Activated T-helper 1 cell treated with anti-CD3 and anti-CD28 coated beads, Interleukin-2, amount 50 U/mL, for 16 hours (primary cell): ENCODE data around the gene CEP350.

Source experiments
- DNase-seq, 2 donors: peaks; one replicate each; pipeline ENCODE4 v3.0.0-alpha.2; 2020; ENCODE audit warnings: low read depth in 1 of 2, low spot score in 1 of 2

The CEP350 gene

DNA sequence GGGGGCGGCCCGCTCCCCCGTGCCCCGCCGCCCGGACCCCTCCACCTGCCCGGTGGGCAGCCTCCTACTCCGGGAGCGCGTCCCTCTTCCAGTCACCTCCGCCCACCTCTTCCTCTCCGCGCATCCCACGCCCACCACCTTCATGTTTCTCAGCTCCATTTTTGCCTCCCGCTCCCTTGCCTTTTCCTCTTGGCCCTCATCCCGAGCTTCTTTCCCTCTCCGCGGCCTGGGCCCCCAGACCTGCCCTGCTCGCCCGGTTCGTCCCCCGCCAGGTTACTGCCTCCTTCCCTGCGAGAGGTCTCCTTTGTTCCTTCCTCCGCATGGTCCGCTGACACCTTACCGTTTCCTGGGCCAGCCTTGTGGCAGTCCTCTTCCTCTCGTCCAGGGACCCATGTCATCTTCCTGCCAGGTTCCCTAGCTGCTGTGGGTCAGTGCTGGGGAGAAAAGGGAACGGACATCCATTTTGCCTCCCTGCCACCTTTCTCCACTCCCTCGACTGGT, 200.6 kb downstream of the CEP350 start:
- DNase-seq, result no peak

DNA sequence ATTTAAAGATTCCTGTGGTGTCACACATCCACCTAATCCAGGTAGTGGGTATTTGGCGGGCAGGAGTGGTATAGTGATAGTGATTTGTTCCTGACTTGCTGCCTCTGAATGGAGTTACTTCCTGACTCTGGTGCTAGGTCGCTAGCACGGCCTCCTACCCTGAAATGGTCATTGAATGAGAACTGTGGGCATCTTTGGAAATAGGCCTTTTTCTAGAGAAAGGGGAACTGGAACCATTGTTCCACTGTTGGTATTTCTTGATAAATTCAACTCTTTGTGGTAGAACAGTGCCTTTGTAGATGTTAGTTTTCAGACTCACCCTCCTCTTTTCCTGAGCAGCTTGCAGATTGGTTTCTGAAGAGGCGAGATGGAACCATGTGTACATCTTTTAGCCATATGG, 201.6 kb downstream of the CEP350 start:
- DNase-seq, result no peak

DNA sequence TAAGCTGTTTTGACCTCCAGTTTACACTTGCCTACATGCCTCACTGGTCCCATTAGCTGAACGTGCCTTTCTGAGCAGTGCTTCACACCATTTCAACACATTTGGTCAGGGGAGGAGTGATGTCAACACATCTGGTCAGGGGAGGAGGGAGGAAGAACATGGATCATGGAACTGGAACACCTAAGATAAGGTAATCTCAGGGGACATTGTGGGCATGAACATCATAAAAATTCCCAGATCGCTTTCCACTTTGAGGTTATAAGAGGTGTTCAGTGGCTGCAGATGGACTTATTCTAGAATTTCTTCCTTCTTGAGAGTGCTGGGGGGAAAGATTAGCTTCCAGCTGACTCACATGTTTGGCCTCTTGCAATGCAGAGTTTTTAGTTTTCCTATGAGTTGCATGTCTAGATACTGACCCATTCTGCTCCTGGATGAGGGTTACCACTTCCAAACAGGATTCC, 202.1 kb downstream of the CEP350 start:
- DNase-seq, result no peak

GRCh38 chr1:180157108-180157507, 202.5 kb downstream of the CEP350 start:
- no peak for DNase-seq

DNA sequence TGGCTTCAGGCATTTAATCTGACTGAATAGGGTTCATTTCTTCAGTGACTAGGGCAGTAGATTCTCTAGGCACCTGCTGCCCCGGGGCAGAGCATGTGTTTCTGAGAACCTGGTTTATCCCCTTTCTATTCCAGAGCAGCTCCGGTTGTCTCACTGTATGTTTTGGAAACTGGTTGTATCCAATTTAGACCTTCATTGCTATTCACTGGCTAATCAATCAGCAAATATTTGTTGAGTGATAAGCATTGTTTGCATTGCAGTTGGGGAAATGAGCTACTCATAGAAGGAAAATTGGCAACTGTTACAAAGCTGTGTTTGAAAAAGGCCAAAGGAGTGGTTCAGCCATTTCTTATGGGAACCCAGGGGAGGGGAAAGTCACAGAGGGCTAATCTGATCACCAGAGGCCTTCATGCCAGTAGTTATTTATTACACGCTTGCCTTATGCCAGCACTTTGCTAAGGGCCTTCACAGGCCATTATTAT, 203.0 kb downstream of the CEP350 start:
- DNase-seq, result no peak

DNA sequence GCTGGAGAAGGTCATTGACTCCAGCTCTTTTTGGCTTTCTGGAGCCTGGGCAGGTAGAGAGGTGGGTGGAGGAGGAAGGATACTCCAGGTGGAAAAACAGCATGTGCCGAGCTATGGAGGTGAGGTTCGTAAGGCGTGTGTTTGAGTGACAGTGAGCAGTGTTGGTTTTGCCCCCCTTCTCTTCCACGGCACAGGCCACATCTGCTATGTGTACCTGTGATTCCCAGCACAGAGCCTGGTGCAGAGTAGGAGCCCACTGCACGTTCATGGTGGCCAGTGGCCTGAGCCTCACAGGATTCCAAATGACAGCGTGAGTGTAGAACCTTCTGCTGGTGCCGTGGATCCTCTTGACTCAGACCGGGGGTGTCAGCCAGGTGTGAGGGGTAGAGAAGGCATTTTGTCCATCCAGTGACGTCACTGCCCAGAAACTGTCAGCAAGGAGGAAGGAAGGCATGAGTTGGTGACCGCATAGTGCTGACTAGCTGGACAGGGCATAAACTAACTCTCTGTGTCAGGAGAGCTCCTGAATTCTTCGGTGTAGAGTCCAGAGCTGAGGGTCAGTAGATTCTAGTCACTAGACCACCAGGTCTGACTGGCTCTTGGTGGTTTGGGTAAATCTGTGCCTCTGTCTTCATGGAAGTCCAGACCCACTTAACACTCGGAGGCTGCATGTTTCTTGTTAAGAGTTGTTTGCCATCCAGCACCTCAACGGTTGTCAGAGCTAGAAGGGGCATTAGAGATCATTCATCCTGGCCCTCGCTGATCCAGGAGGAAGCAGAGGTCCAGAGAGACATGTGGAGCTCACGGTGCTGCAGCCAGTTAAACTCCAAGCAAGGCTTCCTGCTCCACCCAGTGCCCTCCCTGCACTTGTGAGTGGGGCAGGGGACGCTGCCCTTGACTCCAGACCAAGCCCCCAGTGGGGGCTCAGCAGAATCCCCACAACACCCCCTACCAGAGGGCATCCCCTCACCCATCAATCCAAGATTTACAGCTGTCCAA, 203.8 kb downstream of the CEP350 start:
- DNase-seq, result no peak

GRCh38 chr1:180160357-180160756, 205.7 kb downstream of the CEP350 start:
- no peak for DNase-seq

DNA sequence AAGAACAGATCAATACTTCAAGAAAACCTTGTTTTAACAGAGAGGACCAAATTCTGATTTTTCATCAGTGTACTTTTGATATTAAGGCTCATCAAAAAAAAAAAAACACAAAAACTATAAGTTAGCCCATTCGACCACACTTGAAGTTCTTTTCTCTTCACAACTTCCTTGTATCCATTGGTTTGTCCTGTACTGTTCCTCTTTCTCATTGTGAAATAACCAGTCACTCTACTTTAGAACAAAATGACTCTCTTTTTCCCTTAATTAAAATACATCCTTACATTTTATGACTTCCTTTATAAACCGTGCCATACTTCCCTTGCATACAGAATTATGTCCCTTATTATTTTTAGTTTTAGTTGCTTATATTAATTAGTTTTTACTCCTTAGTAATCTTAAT, 208.4 kb downstream of the CEP350 start:
- no peak for DNase-seq
